GM21576 (cell line): ENCODE results near the gene PCDHGA7.
"Not testable (repeated sequence)": the region's sequence is repeated elsewhere in the genome, so short reads cannot be mapped to it uniquely, and the experiment has no call there.

Experiments
- ATAC-seq: cut with Tn5 transposase; IDR thresholded peaks from one replicate; pipeline ENCODE4 v1.9.1; 2021; ENCODE audit warnings: mild to moderate bottlenecking, moderate library complexity; ENCODE audit not compliant: unreplicated experiment

The PCDHGA7 gene

DNA sequence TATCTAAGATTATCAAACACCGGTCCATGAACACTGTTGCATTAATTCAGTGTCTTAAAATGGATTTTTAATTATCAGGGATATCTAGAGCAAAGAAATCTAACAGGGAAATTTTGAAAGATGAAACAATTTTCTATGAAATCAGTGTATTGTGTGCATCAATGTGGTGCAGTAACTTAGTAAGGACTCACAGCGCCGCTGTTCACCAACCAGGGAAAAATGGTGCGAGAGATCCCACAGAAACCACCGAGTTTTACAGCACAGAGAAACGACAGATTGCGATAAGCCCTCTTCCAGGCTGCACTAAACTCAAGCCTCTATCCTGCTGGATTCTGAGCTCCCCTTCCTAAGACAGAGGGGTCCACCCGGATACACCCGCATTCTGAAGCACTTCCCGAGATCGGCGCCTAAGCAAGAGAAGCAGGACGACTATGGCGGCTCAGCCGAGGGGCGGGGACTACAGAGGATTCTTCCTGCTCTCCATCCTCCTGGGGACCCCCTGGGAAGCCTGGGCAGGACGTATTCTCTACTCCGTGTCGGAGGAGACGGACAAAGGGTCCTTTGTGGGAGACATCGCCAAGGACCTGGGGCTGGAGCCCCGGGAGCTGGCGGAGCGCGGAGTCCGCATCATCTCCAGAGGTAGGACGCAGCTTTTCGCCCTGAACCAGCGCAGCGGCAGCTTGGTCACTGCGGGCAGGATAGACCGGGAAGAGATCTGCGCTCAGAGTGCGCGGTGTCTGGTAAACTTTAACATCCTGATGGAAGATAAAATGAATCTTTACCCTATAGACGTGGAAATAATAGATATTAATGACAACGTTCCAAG, at the start of gene PCDHGA7:
PCDHGA7 (plus strand) TSS at position 274 of the 826 bp plus-strand sequence; CDS start at position 432, 158 bp downstream.
- no peak for ATAC-seq

DNA sequence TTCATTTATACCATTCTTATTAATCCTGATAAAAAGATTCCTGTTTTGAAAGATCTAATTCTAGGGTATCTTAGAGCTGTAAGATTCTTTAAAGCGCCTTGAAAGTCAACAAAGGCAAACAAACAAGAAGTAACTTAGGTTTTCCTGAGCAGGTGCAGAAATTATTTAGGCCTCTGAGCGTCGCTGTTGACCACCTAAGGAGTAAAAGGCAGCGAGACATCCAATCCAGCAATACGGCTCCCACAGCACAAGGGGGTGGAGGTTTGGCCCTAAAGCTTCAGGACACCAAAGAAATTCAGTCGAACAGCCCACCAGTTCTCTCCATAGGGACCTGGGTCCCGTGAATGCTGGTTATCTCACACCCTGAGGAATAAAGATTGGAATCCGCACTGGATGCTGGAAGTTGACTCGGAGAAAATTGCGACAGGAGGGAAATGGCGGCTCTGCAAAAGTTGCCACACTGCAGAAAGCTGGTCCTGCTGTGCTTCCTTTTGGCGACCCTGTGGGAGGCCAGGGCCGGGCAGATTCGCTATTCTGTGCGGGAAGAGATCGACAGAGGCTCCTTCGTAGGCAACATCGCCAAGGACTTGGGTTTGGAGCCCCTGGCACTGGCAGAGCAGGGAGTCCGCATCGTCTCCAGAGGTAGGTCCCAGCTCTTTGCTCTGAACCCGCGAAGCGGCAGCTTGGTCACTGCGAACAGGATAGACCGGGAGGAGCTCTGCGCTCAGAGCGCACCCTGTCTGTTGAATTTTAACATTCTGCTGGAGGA, 43.8 kb upstream of the PCDHGA7 start, which contains the start of gene PCDHGA2:
PCDHGA2 (plus strand) TSS at position 223 of the 769 bp plus-strand sequence.
- ATAC-seq = no peak

DNA sequence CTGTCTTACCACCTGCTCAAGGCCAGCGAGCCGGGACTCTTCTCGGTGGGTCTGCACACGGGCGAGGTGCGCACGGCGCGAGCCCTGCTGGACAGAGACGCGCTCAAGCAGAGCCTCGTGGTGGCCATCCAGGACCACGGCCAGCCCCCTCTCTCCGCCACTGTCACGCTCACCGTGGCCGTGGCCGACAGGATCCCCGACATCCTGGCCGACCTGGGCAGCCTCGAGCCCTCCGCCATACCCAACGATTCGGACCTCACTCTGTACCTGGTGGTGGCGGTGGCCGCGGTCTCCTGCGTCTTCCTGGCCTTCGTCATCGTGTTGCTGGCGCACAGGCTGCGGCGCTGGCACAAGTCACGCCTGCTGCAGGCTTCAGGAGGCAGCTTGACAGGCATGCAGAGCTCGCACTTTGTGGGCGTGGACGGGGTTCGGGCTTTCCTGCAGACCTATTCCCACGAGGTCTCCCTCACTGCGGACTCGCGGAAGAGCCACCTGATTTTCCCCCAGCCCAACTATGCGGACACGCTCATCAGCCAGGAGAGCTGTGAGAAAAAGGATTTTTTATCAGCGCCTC, 41.7 kb upstream of the PCDHGA7 start:
- ATAC-seq = not testable (repeated sequence)

DNA sequence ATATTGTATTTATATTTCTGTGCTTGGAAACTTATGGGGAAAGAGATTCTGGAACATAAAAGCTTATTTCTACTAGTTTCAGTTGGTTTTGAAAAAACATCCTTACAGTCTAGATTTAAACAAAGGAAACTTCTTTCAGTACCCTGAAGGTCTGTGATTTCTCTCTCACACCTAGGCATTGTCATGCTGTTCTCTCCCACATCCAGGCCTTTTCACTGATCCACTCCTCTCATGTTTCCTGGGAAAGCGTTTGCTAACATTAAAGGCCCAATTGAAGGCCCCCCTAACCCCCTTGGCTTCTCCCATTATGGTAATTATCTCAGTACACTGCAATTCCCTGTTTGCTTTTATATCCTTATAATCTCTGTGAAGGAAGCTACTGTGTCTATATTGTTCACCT, 39.8 kb upstream of the PCDHGA7 start:
- no peak for ATAC-seq

DNA sequence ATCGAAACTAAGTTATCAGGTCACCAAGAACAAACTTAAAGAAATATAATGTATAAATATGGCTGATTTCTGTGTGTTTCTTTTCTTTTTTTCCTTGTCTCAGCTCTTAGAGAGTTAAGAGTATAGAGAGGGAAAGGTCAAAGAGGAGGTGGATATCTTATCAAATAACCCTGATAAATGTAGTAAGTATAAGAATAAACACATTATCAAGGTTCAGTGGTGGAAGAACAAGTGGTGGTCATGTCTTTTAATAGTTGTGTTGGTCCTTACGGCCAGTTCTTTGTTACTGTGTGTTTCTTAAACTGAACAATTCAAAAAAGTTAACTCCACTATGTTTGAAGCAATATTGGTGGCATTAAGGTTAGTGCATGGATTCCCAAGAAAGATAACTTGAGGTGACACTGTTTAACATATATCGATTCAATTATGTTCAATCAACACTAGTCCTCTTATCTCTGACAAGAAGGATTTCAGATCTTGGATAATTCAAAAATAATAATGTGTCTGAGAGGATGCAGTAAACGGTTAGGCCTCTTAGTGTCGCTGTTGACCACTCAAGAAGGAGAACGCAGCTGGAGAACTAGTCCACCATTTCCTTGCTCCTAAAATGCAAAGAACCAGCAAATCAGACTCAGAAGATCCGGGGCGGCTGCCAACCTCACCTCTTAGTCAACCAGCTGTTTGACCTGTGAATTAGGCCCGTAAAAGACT, 39.1 kb upstream of the PCDHGA7 start, which contains the start of gene PCDHGA3:
PCDHGA3 (plus strand) TSS at position 588 of the 711 bp plus-strand sequence. CDS start 205 bp downstream, outside the sequence.
- ATAC-seq = no peak

GRCh38 chr5:141343953-141344463, 38.5 kb upstream of the PCDHGA7 start:
- ATAC-seq = no peak

DNA sequence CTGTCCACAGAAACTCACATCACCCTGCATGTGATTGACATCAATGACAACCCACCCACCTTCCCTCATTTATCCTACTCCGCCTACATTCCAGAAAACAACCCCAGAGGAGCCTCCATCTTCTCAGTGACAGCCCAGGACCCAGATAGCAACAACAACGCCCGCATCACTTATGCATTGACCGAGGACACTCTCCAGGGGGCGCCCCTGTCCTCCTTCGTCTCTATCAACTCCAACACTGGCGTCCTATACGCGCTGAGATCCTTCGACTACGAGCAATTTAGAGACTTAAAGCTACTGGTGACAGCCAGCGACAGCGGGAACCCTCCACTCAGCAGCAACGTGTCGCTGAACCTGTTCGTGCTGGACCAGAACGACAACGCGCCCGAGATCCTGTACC, 37.2 kb upstream of the PCDHGA7 start:
- ATAC-seq = no peak

DNA sequence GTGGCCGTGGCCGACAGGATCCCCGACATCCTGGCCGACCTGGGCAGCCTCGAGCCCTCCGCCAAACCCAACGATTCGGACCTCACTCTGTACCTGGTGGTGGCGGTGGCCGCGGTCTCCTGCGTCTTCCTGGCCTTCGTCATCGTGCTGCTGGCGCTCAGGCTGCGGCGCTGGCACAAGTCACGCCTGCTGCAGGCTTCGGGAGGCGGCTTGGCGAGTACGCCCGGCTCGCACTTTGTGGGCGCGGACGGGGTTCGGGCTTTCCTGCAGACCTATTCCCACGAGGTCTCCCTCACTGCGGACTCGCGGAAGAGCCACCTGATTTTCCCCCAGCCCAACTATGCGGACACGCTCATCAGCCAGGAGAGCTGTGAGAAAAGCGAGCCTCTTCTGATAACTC, 36.5 kb upstream of the PCDHGA7 start:
- ATAC-seq = not testable (repeated sequence)

GRCh38 chr5:141349917-141350619, 32.5 kb upstream of the PCDHGA7 start, which contains the start of gene PCDHGB1:
TSS of gene PCDHGB1 (plus strand) at chr5:141350099. CDS start at chr5:141350261, 162 bp downstream.
- peak; percentile 82 for ATAC-seq

DNA sequence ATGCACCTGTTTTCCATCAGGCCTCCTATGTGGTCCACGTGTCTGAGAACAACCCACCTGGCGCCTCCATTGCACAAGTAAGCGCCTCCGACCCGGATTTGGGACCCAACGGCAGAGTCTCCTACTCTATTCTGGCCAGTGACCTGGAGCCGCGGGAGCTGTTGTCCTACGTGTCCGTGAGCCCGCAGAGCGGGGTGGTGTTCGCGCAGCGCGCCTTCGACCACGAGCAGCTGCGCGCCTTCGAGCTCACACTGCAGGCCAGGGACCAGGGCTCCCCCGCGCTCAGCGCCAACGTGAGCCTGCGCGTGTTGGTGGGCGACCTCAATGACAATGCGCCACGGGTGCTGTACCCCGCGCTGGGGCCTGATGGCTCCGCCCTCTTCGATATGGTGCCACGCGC, 31.0 kb upstream of the PCDHGA7 start:
- no peak for ATAC-seq

GRCh38 chr5:141354900-141355469, 27.6 kb upstream of the PCDHGA7 start, which contains the start of gene PCDHGA4:
TSS of gene PCDHGA4 (plus strand) at chr5:141355021. CDS start at chr5:141355108, 87 bp downstream.
- no peak for ATAC-seq

- ATAC-seq = no peak
Measured at GRCh38 chr5:141355641-141356040, 26.9 kb upstream of the PCDHGA7 start.

DNA sequence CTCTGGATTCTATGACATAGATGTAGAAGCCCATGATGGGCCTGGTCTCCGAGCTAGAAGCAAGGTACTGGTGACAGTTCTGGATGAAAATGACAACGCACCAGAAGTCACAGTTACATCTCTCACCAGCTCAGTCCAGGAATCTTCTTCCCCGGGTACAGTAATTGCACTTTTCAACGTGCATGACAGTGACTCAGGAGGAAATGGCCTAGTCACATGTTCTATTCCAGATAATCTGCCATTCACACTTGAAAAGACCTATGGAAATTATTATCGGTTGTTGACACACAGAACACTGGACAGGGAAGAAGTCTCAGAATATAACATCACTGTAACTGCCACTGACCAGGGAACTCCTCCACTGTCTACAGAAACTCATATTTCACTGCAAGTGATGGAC, 26.4 kb upstream of the PCDHGA7 start:
- ATAC-seq = no peak

GRCh38 chr5:141356950-141357349, 25.6 kb upstream of the PCDHGA7 start:
- no peak for ATAC-seq

DNA sequence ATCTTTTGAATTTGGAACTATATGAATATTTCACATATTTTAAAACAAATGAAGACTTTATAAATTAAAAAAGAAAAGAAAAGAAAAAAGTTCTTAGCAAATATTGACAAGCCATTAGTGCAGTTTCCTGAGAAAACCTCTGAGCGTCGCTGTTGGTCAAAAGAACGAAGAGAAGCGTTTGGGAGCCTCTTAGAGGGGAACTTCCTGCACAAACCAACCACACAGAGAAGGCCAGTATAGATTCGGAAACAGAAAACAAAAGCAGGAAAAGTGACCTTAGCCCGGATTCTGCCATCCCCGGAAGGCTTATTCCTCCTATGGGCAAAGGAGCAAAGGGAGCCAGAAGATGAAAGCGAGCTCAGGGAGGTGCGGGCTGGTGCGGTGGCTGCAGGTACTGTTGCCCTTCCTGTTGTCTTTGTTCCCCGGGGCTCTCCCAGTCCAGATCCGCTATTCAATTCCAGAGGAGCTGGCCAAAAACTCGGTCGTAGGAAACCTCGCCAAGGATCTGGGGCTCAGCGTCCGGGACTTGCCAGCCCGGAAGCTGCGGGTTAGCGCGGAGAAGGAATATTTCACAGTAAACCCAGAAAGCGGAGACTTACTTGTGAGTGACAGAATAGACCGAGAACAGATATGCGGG, 22.6 kb upstream of the PCDHGA7 start, which contains the start of gene PCDHGB2:
PCDHGB2 (plus strand) TSS at position 205 of the 637 bp plus-strand sequence; CDS start at position 347, 142 bp downstream.
- ATAC-seq = peak; percentile 62

DNA sequence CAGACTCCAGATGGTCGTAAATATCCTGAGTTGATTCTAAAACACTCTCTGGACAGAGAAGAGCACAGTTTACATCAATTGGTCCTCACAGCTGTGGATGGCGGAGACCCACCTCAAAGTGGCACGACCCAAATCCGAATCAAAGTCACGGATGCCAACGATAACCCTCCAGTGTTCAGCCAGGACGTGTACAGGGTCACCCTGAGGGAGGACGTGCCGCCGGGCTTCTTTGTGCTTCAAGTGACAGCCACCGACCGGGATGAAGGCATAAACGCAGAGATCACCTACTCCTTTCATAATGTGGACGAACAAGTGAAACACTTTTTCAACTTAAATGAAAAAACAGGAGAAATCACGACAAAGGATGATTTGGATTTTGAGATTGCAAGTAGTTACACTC, 21.9 kb upstream of the PCDHGA7 start:
- no peak for ATAC-seq

GRCh38 chr5:141362719-141363118, 19.8 kb upstream of the PCDHGA7 start:
- ATAC-seq = no peak

DNA sequence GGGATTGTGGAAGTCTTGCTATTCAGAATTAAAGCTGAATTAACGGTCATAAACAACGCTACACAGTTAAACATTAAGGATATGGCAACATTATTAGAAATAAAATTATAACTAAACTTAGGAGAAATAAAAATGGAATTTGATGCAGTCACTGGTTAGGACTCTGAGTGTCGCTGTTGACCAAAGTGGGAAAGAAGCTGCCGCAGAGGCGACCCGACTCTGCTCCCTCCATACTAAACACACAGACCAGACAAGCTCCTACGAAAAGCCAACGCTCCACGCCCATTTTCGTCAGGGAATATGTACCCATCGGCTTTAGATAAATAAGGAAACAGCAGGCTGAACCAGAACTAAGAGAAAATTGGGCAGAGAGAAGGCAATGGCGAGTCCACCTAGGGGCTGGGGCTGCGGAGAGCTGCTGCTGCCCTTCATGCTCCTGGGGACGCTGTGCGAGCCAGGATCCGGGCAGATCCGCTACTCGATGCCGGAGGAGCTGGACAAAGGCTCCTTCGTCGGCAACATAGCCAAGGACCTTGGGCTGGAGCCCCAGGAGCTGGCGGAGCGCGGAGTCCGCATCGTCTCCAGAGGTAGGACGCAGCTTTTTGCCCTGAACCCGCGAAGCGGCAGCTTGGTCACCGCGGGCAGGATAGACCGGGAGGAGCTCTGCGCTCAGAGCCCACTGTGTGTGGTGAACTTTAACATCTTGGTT, 18.4 kb upstream of the PCDHGA7 start, which contains the start of gene PCDHGA5:
PCDHGA5 (plus strand) TSS at position 211 of the 709 bp plus-strand sequence; CDS start at position 380, 169 bp downstream.
- ATAC-seq = no peak
